Measurements from ENCODE around the gene RGS19.

The RGS19 gene

DNA sequence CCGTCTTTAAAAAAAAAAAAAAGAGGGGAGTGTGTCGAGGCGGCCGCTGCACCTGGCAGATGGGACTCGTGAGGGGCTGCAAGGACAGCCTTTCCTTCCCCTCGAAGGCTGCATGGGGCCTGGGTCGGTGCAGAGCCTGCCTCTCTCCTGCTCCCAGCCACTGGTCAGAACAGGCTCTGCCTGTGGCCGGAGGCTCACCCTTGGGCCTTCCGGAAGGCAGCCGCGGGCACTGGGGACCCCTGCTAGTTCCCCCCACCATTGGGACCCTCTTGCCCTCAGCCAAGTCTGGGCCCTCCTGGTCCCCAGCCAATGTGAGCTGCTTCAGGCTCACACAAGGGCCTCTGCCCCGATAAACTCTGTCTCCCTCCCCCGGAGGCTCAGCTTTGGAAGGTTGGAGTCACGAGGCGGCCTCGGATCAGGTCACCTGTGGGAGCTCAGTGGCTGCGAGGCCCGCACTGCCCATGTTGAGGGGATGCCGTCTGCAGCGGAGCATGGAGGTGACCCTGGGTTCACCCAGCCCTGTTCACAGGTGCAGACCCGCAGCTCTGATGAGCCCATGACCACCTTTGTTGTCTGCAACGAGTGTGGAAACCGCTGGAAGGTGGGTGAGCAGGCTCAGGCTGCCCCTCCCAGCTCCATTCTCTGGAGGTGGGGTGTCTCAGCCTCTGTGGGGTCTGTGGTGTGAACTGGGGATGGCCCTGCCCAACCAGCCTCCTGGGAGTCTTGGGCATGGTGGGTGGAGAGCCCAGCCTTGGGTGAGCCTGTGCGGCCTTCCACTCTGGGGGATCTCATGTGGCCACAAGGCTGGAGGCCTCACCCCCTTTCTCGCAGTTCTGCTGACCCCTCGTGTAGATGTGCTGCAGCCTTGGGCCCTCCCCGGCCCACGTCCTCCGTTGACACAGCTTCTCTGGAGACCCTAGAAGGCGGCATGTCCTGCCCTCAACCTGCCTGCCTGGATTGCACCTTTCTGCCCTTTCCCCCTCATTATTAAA, 7.7 kb downstream of the RGS19 start:
- no peak for DNase-seq (ENCODE audit: low read depth, low spot score)
- in situ Hi-C loops (cut with HindIII; ENCODE audit: low sequenced_read_pairs), result no loop called here
- no peak overlapping the region for H3K4me3 ChIP-seq (ENCODE audit: low read depth, low read length)
- TF ChIP-seq, protein P1, sequence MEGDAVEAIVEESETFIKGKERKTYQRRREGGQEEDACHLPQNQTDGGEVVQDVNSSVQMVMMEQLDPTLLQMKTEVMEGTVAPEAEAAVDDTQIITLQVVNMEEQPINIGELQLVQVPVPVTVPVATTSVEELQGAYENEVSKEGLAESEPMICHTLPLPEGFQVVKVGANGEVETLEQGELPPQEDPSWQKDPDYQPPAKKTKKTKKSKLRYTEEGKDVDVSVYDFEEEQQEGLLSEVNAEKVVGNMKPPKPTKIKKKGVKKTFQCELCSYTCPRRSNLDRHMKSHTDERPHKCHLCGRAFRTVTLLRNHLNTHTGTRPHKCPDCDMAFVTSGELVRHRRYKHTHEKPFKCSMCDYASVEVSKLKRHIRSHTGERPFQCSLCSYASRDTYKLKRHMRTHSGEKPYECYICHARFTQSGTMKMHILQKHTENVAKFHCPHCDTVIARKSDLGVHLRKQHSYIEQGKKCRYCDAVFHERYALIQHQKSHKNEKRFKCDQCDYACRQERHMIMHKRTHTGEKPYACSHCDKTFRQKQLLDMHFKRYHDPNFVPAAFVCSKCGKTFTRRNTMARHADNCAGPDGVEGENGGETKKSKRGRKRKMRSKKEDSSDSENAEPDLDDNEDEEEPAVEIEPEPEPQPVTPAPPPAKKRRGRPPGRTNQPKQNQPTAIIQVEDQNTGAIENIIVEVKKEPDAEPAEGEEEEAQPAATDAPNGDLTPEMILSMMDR (IDR thresholded peaks at IDR 0.05; ENCODE audit: low read depth, low read length), result no peak

DNA sequence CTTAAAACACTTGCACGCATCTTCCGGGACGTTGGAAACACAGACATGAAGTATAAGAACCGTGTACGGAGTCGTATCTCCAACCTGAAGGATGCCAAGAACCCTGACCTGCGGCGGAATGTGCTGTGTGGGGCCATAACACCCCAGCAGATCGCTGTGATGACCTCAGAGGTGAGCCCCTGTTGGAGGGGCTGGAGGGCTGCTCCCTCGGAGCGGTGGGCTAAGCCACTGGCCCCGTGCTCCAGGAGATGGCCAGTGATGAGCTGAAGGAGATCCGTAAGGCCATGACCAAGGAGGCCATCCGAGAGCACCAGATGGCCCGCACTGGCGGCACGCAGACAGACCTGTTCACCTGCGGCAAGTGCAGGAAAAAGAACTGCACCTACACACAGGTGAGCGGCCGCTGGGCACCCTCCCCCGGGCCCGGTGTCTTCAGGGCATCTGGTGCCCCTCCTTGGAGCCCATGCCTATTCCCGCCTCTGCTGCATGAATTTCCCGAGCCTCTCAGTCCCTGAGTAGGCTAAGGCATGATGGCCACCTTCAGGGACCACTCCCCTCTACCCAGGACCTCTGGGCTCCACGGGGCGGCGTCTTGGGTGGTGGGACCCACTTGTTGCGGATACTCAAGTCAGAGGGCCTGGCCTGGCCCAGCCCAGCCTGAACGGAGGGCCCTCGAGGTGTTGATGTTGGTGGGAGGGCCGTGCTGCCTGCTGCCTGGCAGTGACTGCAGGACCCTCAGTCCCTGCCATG, 8.9 kb downstream of the RGS19 start:
- no peak for DNase-seq (ENCODE audit: low read depth, low spot score)
- no peak overlapping the region for H3K4me3 ChIP-seq (ENCODE audit: low read depth, low read length)
- in situ Hi-C loops (cut with HindIII; ENCODE audit: low sequenced_read_pairs), result no loop called here
- TF ChIP-seq, protein P1 (IDR thresholded peaks at IDR 0.05; ENCODE audit: low read depth, low read length), result no peak

DNA sequence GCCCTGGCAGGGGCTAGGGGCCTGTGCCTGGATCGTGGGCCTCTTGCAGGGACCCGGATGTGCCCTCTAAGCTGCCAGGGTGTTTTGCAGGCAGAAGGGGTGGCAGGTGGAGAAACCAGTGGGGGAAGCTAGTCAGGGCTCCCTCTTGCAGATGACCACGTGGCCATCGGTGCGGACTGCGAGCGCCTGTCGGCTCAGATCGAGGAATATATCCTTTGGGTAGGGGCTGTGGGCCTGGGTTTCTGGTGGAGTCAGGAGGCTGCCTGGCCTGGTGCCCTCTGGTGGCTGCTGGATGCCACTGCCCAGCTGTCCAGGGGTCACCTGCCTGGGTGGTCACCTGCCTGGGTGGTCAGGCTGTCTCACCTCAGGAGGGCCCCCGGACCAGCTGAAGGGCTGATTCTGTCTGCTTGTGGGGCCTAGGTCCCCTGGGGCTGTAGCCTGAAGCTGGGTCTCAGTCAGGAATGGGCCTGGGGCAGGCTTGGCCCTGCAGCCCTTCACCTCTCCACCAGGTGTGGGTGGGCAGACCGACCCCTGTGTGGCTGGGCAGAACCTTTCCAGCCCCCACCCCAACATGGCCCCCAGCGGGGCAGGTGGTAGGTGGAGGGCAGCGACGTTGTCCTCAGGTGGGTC, 9.6 kb downstream of the RGS19 start:
- H3K4me3 ChIP-seq (ENCODE audit: low read depth, low read length), result no peak overlapping the region

DNA sequence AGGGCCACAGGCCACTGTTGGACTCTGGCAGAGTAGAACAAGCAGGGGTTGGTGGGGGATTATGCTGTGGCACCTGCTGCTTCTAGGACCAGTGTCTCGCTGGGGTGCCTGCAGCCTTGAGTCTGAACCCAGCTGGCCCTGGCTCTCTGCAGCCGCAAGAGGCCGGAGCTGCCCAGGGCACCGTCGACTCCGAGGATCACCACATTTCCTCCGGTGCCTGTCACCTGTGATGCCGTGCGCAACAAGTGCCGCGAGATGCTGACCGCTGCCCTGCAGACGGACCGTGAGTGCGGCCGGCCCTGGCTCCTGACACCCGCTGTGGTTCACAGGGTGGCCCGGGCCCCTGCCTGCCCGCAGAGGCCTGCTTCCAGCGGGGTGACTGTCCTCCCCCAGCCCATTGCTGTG, 10.1 kb downstream of the RGS19 start:
- in situ Hi-C loops (cut with HindIII; ENCODE audit: low sequenced_read_pairs), result no loop called here
- TF ChIP-seq, protein P1 (IDR thresholded peaks at IDR 0.05; ENCODE audit: low read depth, low read length), result no peak
- no peak overlapping the region for H3K4me3 ChIP-seq (ENCODE audit: low read depth, low read length)
- no peak for DNase-seq (ENCODE audit: low read depth, low spot score)

More for the DNA sequence above, 9.6 kb downstream of the RGS19 start:
- TF ChIP-seq, protein P1 (IDR thresholded peaks at IDR 0.05; ENCODE audit: low read depth, low read length), result peak; percentile 89
- in situ Hi-C loops (cut with HindIII; ENCODE audit: low sequenced_read_pairs), result no loop called here
- DNase-seq (ENCODE audit: low read depth, low spot score), result no peak

DNA sequence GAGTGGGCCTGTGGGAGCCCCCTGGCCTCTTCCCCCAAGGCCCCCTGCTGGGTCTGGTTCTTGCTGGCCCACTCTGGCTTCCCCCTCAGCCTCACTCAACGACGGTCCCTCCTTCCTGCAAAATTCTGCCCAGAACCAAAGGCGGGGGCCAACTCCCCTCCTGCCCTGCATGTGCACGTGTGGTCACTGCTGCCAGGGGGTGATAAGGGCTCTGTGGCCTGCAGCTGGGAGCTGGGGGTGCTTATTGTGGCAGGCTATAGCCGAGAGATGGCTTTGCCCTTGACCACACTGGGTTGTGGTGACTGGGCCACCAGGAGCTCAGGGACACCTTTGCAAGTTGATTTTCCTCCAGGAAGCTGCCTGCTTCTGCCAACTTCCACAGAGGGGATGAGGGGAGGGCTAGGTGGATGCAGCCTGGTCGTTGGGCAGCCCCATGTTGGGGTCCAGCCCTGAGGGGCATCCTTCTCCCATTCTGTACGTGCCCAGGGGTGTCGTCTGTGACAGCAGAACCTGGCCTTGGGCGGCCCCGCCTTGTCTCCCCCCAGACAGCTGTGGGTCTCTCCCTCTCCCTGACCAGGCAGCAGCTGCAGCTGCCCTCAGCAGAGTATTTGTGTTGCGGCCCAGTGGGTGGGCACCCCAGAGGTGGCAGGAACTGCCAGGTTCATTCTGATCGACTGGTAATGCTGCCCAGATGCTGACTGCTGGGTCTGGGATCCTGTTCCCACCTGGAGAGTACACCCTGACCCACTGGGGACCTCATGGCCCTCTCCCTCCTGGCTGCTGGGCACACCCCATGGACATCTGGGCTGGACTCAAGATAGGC, 10.7 kb downstream of the RGS19 start:
- no peak overlapping the region for H3K4me3 ChIP-seq (ENCODE audit: low read depth, low read length)
- DNase-seq (ENCODE audit: low read depth, low spot score), result no peak
- TF ChIP-seq, protein P1 (IDR thresholded peaks at IDR 0.05; ENCODE audit: low read depth, low read length), result no peak
- in situ Hi-C loops (cut with HindIII; ENCODE audit: low sequenced_read_pairs), result no loop called here
